Neural cell (in vitro differentiated cells): ENCODE results near the gene PORCN. TPM values are rescaled to one million over a fixed set of nuclear protein-coding genes. Genes with fewer than 3 reads are reported as not detected.

Source experiments
- H2AFZ ChIP-seq: fragments of 200-600, 300-800 bp; sonication (generic), shearing (Covaris generic); 2 replicates; pipeline ENCODE4 v1.6.0; 2014; ENCODE audit warnings: low read depth, mild to moderate bottlenecking, antibody characterized with exemption, low read length, moderate library complexity
- H3F3A ChIP-seq: fragments of 200-600 bp; shearing (Covaris generic); 2 replicates; pipeline ENCODE4 v1.6.1; 2016; ENCODE audit warnings: mild to moderate bottlenecking, moderate library complexity, mixed read lengths, antibody characterized with exemption, low read length; ENCODE audit not compliant: insufficient read depth, poor library complexity, severe bottlenecking
- H3K27ac ChIP-seq: fragments of 200-600, 300-800 bp; sonication (generic), shearing (Covaris generic); 2 replicates; pipeline ENCODE4 v1.5.1; 2014; ENCODE audit warnings: mild to moderate bottlenecking, low read length, moderate library complexity
- H3K27me3 ChIP-seq: fragments of 300-800, 200-600 bp; sonication (generic), shearing (Covaris generic); 2 replicates; pipeline ENCODE4 v1.6.0; 2014; ENCODE audit warnings: mild to moderate bottlenecking, low read depth, low read length, moderate library complexity; ENCODE audit not compliant: insufficient read depth
- H3K36me3 ChIP-seq: fragments of 300-800, 200-600 bp; sonication (generic), shearing (Covaris generic); 2 replicates; pipeline ENCODE4 v1.5.1; 2014; ENCODE audit warnings: mild to moderate bottlenecking, antibody characterized with exemption, low read length, moderate library complexity; ENCODE audit not compliant: insufficient read depth
- H3K4me2 ChIP-seq: fragments of 300-800, 200-600 bp; sonication (generic), shearing (Covaris generic); 2 replicates; pipeline ENCODE4 v1.6.0; 2014; ENCODE audit warnings: mild to moderate bottlenecking, low read length
- H3K4me3 ChIP-seq: fragments of 300-800, 200-600 bp; sonication (generic), shearing (Covaris generic); 2 replicates; pipeline ENCODE4 v1.5.1; 2014; ENCODE audit warnings: mild to moderate bottlenecking, low read length, moderate library complexity
- H3K79me2 ChIP-seq: fragments of 200-600 bp; shearing (Covaris generic); replicated peaks from 2 replicates; pipeline ENCODE4 v1.6.0; 2014; ENCODE audit warnings: mild to moderate bottlenecking, low read length, moderate library complexity; ENCODE audit not compliant: insufficient read depth
- H3K9ac ChIP-seq: fragments of 300-800, 200-600 bp; sonication (generic), shearing (Covaris generic); 2 replicates; pipeline ENCODE4 v1.6.1; 2016; ENCODE audit warnings: mild to moderate bottlenecking, low read length, mixed read lengths
- H3K9me2 ChIP-seq: fragments of 200-600 bp; shearing (Covaris generic); 2 replicates; pipeline ENCODE4 v1.6.1; 2016; ENCODE audit warnings: mild to moderate bottlenecking, low read length, mixed read lengths; ENCODE audit not compliant: insufficient read depth
- H3K9me3 ChIP-seq: fragments of 200-600, 300-800 bp; sonication (generic), shearing (Covaris generic); 2 replicates; pipeline ENCODE4 v1.6.1; 2016; ENCODE audit warnings: mild to moderate bottlenecking, mixed run types, low read length, moderate library complexity, mixed read lengths
- H4K20me1 ChIP-seq: fragments of 200-600 bp; shearing (Covaris generic); 2 replicates; pipeline ENCODE4 v1.6.1; 2016; ENCODE audit warnings: mild to moderate bottlenecking, mixed run types; ENCODE audit not compliant: insufficient read depth
- CTCF ChIP-seq: fragments of 450-650 bp; IDR thresholded peaks from 2 replicates; pipeline ENCODE4 v1.5.1; 2014; ENCODE audit warnings: antibody characterized with exemption, mild to moderate bottlenecking, moderate library complexity; ENCODE audit not compliant: poor library complexity, severe bottlenecking
- EP300 ChIP-seq: fragments of 450-650 bp; conservative IDR thresholded peaks from 2 replicates; pipeline ENCODE4 v1.6.1; 2014; ENCODE audit warnings: antibody characterized with exemption, mild to moderate bottlenecking, moderate library complexity; ENCODE audit not compliant: poor library complexity, severe bottlenecking
- EZH2 ChIP-seq: fragments of 200-600, 300-800 bp; shearing (Covaris generic), sonication (generic); IDR thresholded peaks from 2 replicates; pipeline ENCODE4 v1.6.1; 2014; ENCODE audit warnings: antibody characterized with exemption, low read length, borderline replicate concordance, mild to moderate bottlenecking; ENCODE audit not compliant: insufficient read depth, poor library complexity, severe bottlenecking
- MXI1 ChIP-seq: fragments of 450-650 bp; conservative IDR thresholded peaks from 2 replicates; pipeline ENCODE4 v1.6.1; 2014; ENCODE audit warnings: antibody characterized with exemption, mild to moderate bottlenecking; ENCODE audit not compliant: poor library complexity, severe bottlenecking
- POLR2AphosphoS5 ChIP-seq: IDR thresholded peaks from 2 replicates; pipeline ENCODE4 v1.6.1; 2012
- RAD21 ChIP-seq: fragments of 450-650 bp; conservative IDR thresholded peaks from 2 replicates; pipeline ENCODE4 v1.6.1; 2014; ENCODE audit warnings: antibody characterized with exemption, mild to moderate bottlenecking, moderate library complexity
- REST ChIP-seq: IDR thresholded peaks from 2 replicates; pipeline ENCODE4 v1.6.1; 2012; ENCODE audit warnings: borderline replicate concordance
- SMC3 ChIP-seq: fragments of 450-650 bp; conservative IDR thresholded peaks from 2 replicates; pipeline ENCODE4 v1.6.1; 2014; ENCODE audit warnings: antibody characterized with exemption, mild to moderate bottlenecking, moderate library complexity; ENCODE audit not compliant: poor library complexity
- TAF1 ChIP-seq: IDR thresholded peaks from 2 replicates; pipeline ENCODE4 v1.6.1; 2012; ENCODE audit warnings: low read depth
- polyA plus RNA-seq: library from polyadenylated mRNA; depleted of rRNA; stranded (reverse); fragments of >200 nt; gene quantifications from 2 replicates; pipeline ENCODE4 v1.2.3, GENCODE V29; 2014

The PORCN gene
- polyA plus RNA-seq, 1 donor from 2014 or later, result 29.8 TPM

- H3K9me3 ChIP-seq, result no peaks in the 10 kb centered on the region
- H2AFZ ChIP-seq, result no peak overlapping the region
- no peaks in the 10 kb centered on the region for H3F3A ChIP-seq
- H3K4me3 ChIP-seq, result peak overlapping the region; percentile 85
- no peaks in the 10 kb centered on the region for H3K27me3 ChIP-seq
- peaks cover 4% of the 10 kb centered on the region for H3K79me2 ChIP-seq
- H3K9me2 ChIP-seq, result no peaks in the 10 kb centered on the region
- H3K4me2 ChIP-seq, result peak overlapping the region; percentile 55
- peak overlapping the region; percentile 90 for H3K9ac ChIP-seq
- H4K20me1 ChIP-seq, result no peaks in the 10 kb centered on the region
- TF ChIP-seq POLR2AphosphoS5, result no peak
- no peak for TF ChIP-seq REST
- peak overlapping the region; percentile 85 for H3K27ac ChIP-seq
- no peaks in the 10 kb centered on the region for H3K36me3 ChIP-seq
These were observed 31.7 kb downstream of the PORCN start for GRCh38 chrX:48540480-48540879.

- Histone ChIP-seq H3K36me3 (no peaks in the 10 kb centered on the region), H3K27me3 (no peaks in the 10 kb centered on the region), H3K9ac (no peak overlapping the region), H3K9me3 (no peaks in the 10 kb centered on the region), H3F3A (no peaks in the 10 kb centered on the region), H3K79me2 (peaks cover 4% of the 10 kb centered on the region), H3K4me3 (peak overlapping the region; percentile 85), H3K27ac (no peak overlapping the region), H3K4me2 (peak overlapping the region; percentile 55), H2AFZ (no peak overlapping the region), H4K20me1 (no peaks in the 10 kb centered on the region), H3K9me2 (no peaks in the 10 kb centered on the region)
- no peak for TF ChIP-seq TAF1
- no peak for TF ChIP-seq RAD21
- TF ChIP-seq EZH2, result no peak
- TF ChIP-seq CTCF, result no peak
- TF ChIP-seq POLR2AphosphoS5, result no peak
- TF ChIP-seq EP300, result no peak
- no peak for TF ChIP-seq REST
- no peak for TF ChIP-seq MXI1
- no peak for TF ChIP-seq SMC3
These were observed 32.5 kb downstream of the PORCN start for GRCh38 chrX:48541140-48541814.
